ENCODE data around the gene PCDHGC5. TPM values are rescaled to one million over a fixed set of nuclear protein-coding genes. Genes with fewer than 3 reads are reported as not detected.

The PCDHGC5 gene
- total RNA-seq, 1 donor from 2014 or later, result 0.54 TPM

GRCh38 chr5:141501761-141502160 lies 12.9 kb downstream of the PCDHGC5 start:
- no peak overlapping the region for H3K4me3 ChIP-seq (ENCODE audit: low read depth, low read length)
- no peaks in the 10 kb centered on the region for H3K27me3 ChIP-seq (ENCODE audit: control insufficient read depth, insufficient read depth, low read length)
- DNase-seq (ENCODE audit: low read depth), result no peak
- TF ChIP-seq CTCF (IDR thresholded peaks at IDR 0.05; ENCODE audit: insufficient read depth, low read length, poor library complexity, severe bottlenecking), result no peak
- H3K36me3 ChIP-seq (ENCODE audit: control insufficient read depth, insufficient read depth, low read length), result no peaks in the 10 kb centered on the region

GRCh38 chr5:141503681-141504080 lies 14.8 kb downstream of the PCDHGC5 start:
- H3K4me3 ChIP-seq (ENCODE audit: low read depth, low read length), result no peak overlapping the region
- no peaks in the 10 kb centered on the region for H3K36me3 ChIP-seq (ENCODE audit: control insufficient read depth, insufficient read depth, low read length)
- no peaks in the 10 kb centered on the region for H3K27me3 ChIP-seq (ENCODE audit: control insufficient read depth, insufficient read depth, low read length)
- no peak for TF ChIP-seq CTCF (IDR thresholded peaks at IDR 0.05; ENCODE audit: insufficient read depth, low read length, poor library complexity, severe bottlenecking)
- no peak for DNase-seq (ENCODE audit: low read depth)

GRCh38 chr5:141504216-141504615 lies 15.3 kb downstream of the PCDHGC5 start:
- H3K4me3 ChIP-seq (ENCODE audit: low read depth, low read length), result no peak overlapping the region

GRCh38 chr5:141506381-141507155 lies 17.7 kb downstream of the PCDHGC5 start:
- DNase-seq (ENCODE audit: low read depth), result no peak
- peaks cover 2% of the 10 kb centered on the region for H3K36me3 ChIP-seq (ENCODE audit: control insufficient read depth, insufficient read depth, low read length)
- H3K4me3 ChIP-seq (ENCODE audit: low read depth, low read length), result no peak overlapping the region
- no peaks in the 10 kb centered on the region for H3K27me3 ChIP-seq (ENCODE audit: control insufficient read depth, insufficient read depth, low read length)
- no peak for TF ChIP-seq CTCF (IDR thresholded peaks at IDR 0.05; ENCODE audit: insufficient read depth, low read length, poor library complexity, severe bottlenecking)

More at GRCh38 chr5:141504216-141504615, 15.3 kb downstream of the PCDHGC5 start:
- no peaks in the 10 kb centered on the region for H3K27me3 ChIP-seq (ENCODE audit: control insufficient read depth, insufficient read depth, low read length)
- no peak for DNase-seq (ENCODE audit: low read depth)
- H3K36me3 ChIP-seq (ENCODE audit: control insufficient read depth, insufficient read depth, low read length), result no peaks in the 10 kb centered on the region
- TF ChIP-seq CTCF (IDR thresholded peaks at IDR 0.05; ENCODE audit: insufficient read depth, low read length, poor library complexity, severe bottlenecking), result no peak

- Histone ChIP-seq H3K36me3 (ENCODE audit: control insufficient read depth, insufficient read depth, low read length) (peaks cover 3% of the 10 kb centered on the region), H3K4me3 (ENCODE audit: low read depth, low read length) (no peak overlapping the region), H3K27me3 (ENCODE audit: control insufficient read depth, insufficient read depth, low read length) (no peaks in the 10 kb centered on the region)
- TF ChIP-seq CTCF (IDR thresholded peaks at IDR 0.05; ENCODE audit: insufficient read depth, low read length, poor library complexity, severe bottlenecking), result no peak
- DNase-seq (ENCODE audit: low read depth), result no peak
These were observed 18.7 kb downstream of the PCDHGC5 start for GRCh38 chr5:141507387-141508091.
